Astrocyte of the spinal cord (primary cell): ENCODE data around the gene DNAH1.

ENCODE experiments used
- DNase-seq: peaks from one replicate; pipeline ENCODE4 v3.0.0; 2011; ENCODE audit warnings: low read depth, low spot score
- H3K4me3 ChIP-seq: 2 replicates; pipeline ENCODE4 v1.5.1; 2011; ENCODE audit warnings: low read depth, mild to moderate bottlenecking, low read length, moderate library complexity
- in situ Hi-C: cut with HindIII; loops from 2 replicates; pipeline ENCODE4 v1.10.0; 2017; ENCODE audit warnings: low sequenced_read_pairs
- TF ChIP-seq, protein P1 (sequence below): IDR thresholded peaks from 2 replicates; pipeline ENCODE4 v1.5.1; 2012; ENCODE audit warnings: low read depth, mild to moderate bottlenecking, low read length, inconsistent platforms

Gene DNAH1

DNA sequence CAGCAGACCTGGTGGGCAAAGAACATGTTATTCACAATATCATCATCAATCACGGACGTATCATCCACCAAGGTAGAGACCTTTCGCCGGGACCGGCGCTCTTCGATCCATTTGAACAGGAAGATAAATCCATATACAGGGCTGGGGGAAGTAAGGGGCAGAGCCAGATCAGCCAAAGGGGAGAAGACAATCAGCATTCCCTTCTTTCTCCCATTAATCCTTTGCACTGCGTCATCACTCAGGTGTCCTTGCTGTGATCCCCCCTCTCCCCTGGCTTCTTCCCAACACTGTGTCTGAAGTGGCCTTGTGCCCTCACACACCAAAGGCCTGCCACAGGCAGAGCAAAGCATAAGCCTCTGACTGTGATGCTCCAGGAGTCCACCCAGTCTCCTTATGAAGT lies 92.3 kb downstream of the DNAH1 start:
- in situ Hi-C loops, result no loop called here
- DNase-seq, result no peak
- TF ChIP-seq, protein P1, sequence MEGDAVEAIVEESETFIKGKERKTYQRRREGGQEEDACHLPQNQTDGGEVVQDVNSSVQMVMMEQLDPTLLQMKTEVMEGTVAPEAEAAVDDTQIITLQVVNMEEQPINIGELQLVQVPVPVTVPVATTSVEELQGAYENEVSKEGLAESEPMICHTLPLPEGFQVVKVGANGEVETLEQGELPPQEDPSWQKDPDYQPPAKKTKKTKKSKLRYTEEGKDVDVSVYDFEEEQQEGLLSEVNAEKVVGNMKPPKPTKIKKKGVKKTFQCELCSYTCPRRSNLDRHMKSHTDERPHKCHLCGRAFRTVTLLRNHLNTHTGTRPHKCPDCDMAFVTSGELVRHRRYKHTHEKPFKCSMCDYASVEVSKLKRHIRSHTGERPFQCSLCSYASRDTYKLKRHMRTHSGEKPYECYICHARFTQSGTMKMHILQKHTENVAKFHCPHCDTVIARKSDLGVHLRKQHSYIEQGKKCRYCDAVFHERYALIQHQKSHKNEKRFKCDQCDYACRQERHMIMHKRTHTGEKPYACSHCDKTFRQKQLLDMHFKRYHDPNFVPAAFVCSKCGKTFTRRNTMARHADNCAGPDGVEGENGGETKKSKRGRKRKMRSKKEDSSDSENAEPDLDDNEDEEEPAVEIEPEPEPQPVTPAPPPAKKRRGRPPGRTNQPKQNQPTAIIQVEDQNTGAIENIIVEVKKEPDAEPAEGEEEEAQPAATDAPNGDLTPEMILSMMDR, result no peak
- H3K4me3 ChIP-seq, result no peak overlapping the region

- in situ Hi-C loops, result no loop called here
- TF ChIP-seq, protein P1, result no peak
- H3K4me3 ChIP-seq, result no peak overlapping the region
- no peak for DNase-seq
Measured at GRCh38 chr3:52415800-52416199, 99.7 kb downstream of the DNAH1 start.

- TF ChIP-seq, protein P1, result no peak
- DNase-seq, result no peak
- in situ Hi-C loops, result no loop called here
- H3K4me3 ChIP-seq, result no peak overlapping the region
Measured at GRCh38 chr3:52420388-52420787, 104.3 kb downstream of the DNAH1 start.

DNA sequence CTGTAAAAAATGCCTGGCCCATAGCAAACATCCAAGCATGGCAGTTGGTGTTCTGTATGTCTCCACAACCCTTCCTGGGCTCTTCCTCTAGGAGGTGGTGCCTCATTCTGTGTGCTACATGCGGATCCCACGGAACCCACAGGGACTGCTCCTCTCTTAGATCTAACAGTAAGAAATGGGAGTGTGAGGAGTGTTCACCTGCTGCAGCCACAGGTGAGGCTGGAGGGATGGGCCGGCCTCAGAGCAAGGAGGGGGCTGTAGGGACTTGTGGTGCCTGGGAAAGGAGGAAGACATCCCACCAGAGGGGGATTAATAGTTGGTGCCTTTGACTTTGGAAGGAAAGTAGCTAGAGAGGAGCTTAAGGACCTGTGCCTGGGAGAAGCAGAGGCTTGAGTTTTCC lies 106.5 kb downstream of the DNAH1 start:
- DNase-seq, result no peak
- in situ Hi-C loops, result no loop called here
- no peak overlapping the region for H3K4me3 ChIP-seq
- TF ChIP-seq, protein P1, result no peak

DNA sequence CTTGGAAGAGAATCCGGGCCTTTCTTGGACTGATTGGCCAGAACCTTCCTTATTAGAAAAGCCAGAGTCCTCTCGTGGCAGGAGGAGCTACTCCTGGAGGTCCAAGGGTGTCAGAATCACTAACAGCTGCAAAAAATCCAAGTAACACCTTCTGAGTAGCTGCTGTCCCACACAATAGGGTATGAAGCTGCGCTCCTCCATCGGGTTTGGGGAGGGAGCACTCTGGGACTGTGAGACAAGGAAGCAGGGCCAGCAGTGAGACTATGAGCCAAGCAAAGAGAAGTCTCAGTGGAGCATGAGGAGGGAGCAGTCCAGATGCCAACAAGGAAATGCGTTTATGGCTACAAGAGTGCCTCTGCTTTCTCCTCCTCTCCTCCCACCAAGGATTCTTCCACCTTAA lies 107.1 kb downstream of the DNAH1 start:
- DNase-seq, result no peak
- H3K4me3 ChIP-seq, result no peak overlapping the region
- TF ChIP-seq, protein P1, result no peak
- in situ Hi-C loops, result no loop called here

- in situ Hi-C loops, result no loop called here
- TF ChIP-seq, protein P1, result peak; percentile 83
- no peak overlapping the region for H3K4me3 ChIP-seq
- DNase-seq, result peak; percentile 72
Measured at GRCh38 chr3:52428151-52429005, 112.3 kb downstream of the DNAH1 start.
